ENCODE results near the gene APOD.
A peak's percentile ranks its signal among the peaks of the same experiment; 100 is the strongest.

Gene APOD

GRCh38 chr3:195559723-195560409, 23.9 kb downstream of the APOD start:
- CTCF ChIA-PET: no interaction called here
- no peak for DNase-seq (ENCODE audit: extremely low spot score)
- POLR2A ChIA-PET: no interaction called here
- no peak for TF ChIP-seq FOXM1 (IDR thresholded peaks at IDR 0.05; ENCODE audit: borderline replicate concordance)

GRCh38 chr3:195558602-195559001, 25.1 kb downstream of the APOD start:
- peak; percentile 15 for DNase-seq (ENCODE audit: extremely low spot score)
- TF ChIP-seq PKNOX1 (IDR thresholded peaks at IDR 0.05): no peak
- TF ChIP-seq FOXA1 (IDR thresholded peaks at IDR 0.05): no peak
- TF ChIP-seq ZNF384 (IDR thresholded peaks at IDR 0.05): no peak
- no peak for TF ChIP-seq FOXK2 (IDR thresholded peaks at IDR 0.05)
- TF ChIP-seq LEF1 (IDR thresholded peaks at IDR 0.05; ENCODE audit: borderline replicate concordance): no peak
- POLR2A ChIA-PET: no interaction called here
- CTCF ChIA-PET: interaction anchor here (1.0 kb wide), 1 partner anchor 9 kb away, joined by 5 read pairs; no protein-coding TSS in a partner anchor

- no peak for TF ChIP-seq LEF1 (IDR thresholded peaks at IDR 0.05; ENCODE audit: borderline replicate concordance)
- no peak for TF ChIP-seq ARNT (IDR thresholded peaks at IDR 0.05)
- CTCF ChIA-PET: no interaction called here
- no peak for DNase-seq (ENCODE audit: extremely low spot score)
- POLR2A ChIA-PET: interaction anchor here (2.6 kb wide), 1 partner anchor 14 kb away, joined by 10 read pairs; the partner anchor contains the start of gene PPP1R2
These were observed 26.4 kb downstream of the APOD start for GRCh38 chr3:195557322-195557721.

GRCh38 chr3:195556390-195556789, 27.4 kb downstream of the APOD start:
- CTCF ChIA-PET: interaction anchor here (0.8 kb wide), 1 partner anchor 10 kb away, joined by 3 read pairs; no protein-coding TSS in a partner anchor
- POLR2A ChIA-PET: interaction anchor here (2.6 kb wide), 1 partner anchor 13 kb away, joined by 10 read pairs; the partner anchor contains the start of gene PPP1R2
- peak; percentile 45 for DNase-seq (ENCODE audit: extremely low spot score)
- peak; percentile 78 for TF ChIP-seq L3MBTL2 (conservative IDR thresholded peaks at IDR 0.05)
- TF ChIP-seq ZNF384 (IDR thresholded peaks at IDR 0.05): no peak; the same call in 1 of the 2 replicates

GRCh38 chr3:195555110-195555509, 28.6 kb downstream of the APOD start:
- CTCF ChIA-PET: no interaction called here
- POLR2A ChIA-PET: interaction anchor here (1.0 to 2.6 kb wide), 2 partner anchors 12 to 112 kb away, joined by 3 to 10 read pairs; partner anchors contain the start of genes ACAP2 and PPP1R2
- no peak for DNase-seq (ENCODE audit: extremely low spot score)
- TF ChIP-seq L3MBTL2 (conservative IDR thresholded peaks at IDR 0.05) (no peak), NFRKB (IDR thresholded peaks at IDR 0.05) (no peak), LEF1 (IDR thresholded peaks at IDR 0.05; ENCODE audit: borderline replicate concordance) (no peak), TARDBP (IDR thresholded peaks at IDR 0.05) (no peak), FOXA1 (IDR thresholded peaks at IDR 0.05) (no peak), PKNOX1 (IDR thresholded peaks at IDR 0.05) (no peak), FOXM1 (IDR thresholded peaks at IDR 0.05; ENCODE audit: borderline replicate concordance) (no peak)

GRCh38 chr3:195554458-195554857, 29.3 kb downstream of the APOD start:
- no peak for DNase-seq (ENCODE audit: extremely low spot score)
- TF ChIP-seq NFRKB (IDR thresholded peaks at IDR 0.05) (no peak), BHLHE40 (IDR thresholded peaks at IDR 0.05; ENCODE audit: borderline replicate concordance) (no peak), TARDBP (IDR thresholded peaks at IDR 0.05) (no peak), ZNF384 (IDR thresholded peaks at IDR 0.05) (no peak), CTBP1 (IDR thresholded peaks at IDR 0.05; ENCODE audit: borderline replicate concordance) (no peak), ARNT (IDR thresholded peaks at IDR 0.05) (no peak), FOXK2 (IDR thresholded peaks at IDR 0.05) (no peak), FOXM1 (IDR thresholded peaks at IDR 0.05; ENCODE audit: borderline replicate concordance) (no peak), ELF4 (IDR thresholded peaks at IDR 0.05) (no peak), L3MBTL2 (conservative IDR thresholded peaks at IDR 0.05) (no peak), HDGF (IDR thresholded peaks at IDR 0.05; ENCODE audit: borderline replicate concordance) (no peak), SUZ12 (IDR thresholded peaks at IDR 0.05) (no peak)
- ChIA-PET POLR2A (interaction anchor here (2.6 kb wide), 1 partner anchor 11 kb away, joined by 10 read pairs; the partner anchor contains the start of gene PPP1R2), CTCF (no interaction called here)

- TF ChIP-seq FOXA1 (IDR thresholded peaks at IDR 0.05) (no peak), ELF4 (IDR thresholded peaks at IDR 0.05) (no peak), CTBP1 (IDR thresholded peaks at IDR 0.05; ENCODE audit: borderline replicate concordance) (no peak), LEF1 (IDR thresholded peaks at IDR 0.05; ENCODE audit: borderline replicate concordance) (no peak), NFRKB (IDR thresholded peaks at IDR 0.05) (no peak), SUZ12 (IDR thresholded peaks at IDR 0.05) (no peak), FOXK2 (IDR thresholded peaks at IDR 0.05) (no peak), ZNF384 (IDR thresholded peaks at IDR 0.05) (no peak), FOXM1 (IDR thresholded peaks at IDR 0.05; ENCODE audit: borderline replicate concordance) (no peak), ARNT (IDR thresholded peaks at IDR 0.05) (no peak), L3MBTL2 (conservative IDR thresholded peaks at IDR 0.05) (no peak), PKNOX1 (IDR thresholded peaks at IDR 0.05) (no peak), HDGF (IDR thresholded peaks at IDR 0.05; ENCODE audit: borderline replicate concordance) (no peak), BHLHE40 (IDR thresholded peaks at IDR 0.05; ENCODE audit: borderline replicate concordance) (no peak), SP1 (IDR thresholded peaks at IDR 0.05) (no peak), TARDBP (IDR thresholded peaks at IDR 0.05) (no peak)
- DNase-seq (ENCODE audit: extremely low spot score): no peak
- POLR2A ChIA-PET: interaction anchor here (1.4 kb wide), 1 partner anchor 11 kb away, joined by 6 read pairs; the partner anchor contains the start of gene PPP1R2
- CTCF ChIA-PET: no interaction called here
These were observed 30.5 kb downstream of the APOD start for GRCh38 chr3:195553268-195553667.

Data from HEK293T (cell line).